Osteoblast (primary cell): ENCODE data around the gene EXOSC6. TPM values are rescaled to one million over a fixed set of nuclear protein-coding genes. Genes with fewer than 3 reads are reported as not detected.
"Not testable (repeated sequence)": the region's sequence is repeated elsewhere in the genome, so short reads cannot be mapped to it uniquely, and the experiment has no call there.

Experiments used
- DNase-seq: peaks from one replicate; pipeline ENCODE4 v3.0.0; 2011; ENCODE audit warnings: low spot score, mixed read lengths; ENCODE audit not compliant: insufficient read length; ENCODE audit errors: missing footprints
- H2AFZ ChIP-seq: 2 replicates; pipeline ENCODE4 v1.6.0; 2011; ENCODE audit warnings: mild to moderate bottlenecking, low read length
- H3K27ac ChIP-seq: 2 replicates; pipeline ENCODE4 v1.5.1; 2011; ENCODE audit warnings: mild to moderate bottlenecking, low read depth, low read length, moderate library complexity
- H3K27me3 ChIP-seq: 2 replicates; pipeline ENCODE4 v1.6.0; 2012; ENCODE audit warnings: mild to moderate bottlenecking, control low read depth, inconsistent platforms, low read length, moderate library complexity; ENCODE audit not compliant: insufficient read depth
- H3K36me3 ChIP-seq: 2 replicates; pipeline ENCODE4 v1.5.1; 2011; ENCODE audit warnings: mild to moderate bottlenecking, low read length, control low read depth, moderate library complexity; ENCODE audit not compliant: insufficient read depth
- H3K4me1 ChIP-seq: 2 replicates; pipeline ENCODE4 v1.5.1; 2011; ENCODE audit warnings: mild to moderate bottlenecking, low read length, control low read depth, moderate library complexity; ENCODE audit not compliant: insufficient read depth
- H3K4me2 ChIP-seq: 2 replicates; pipeline ENCODE4 v1.6.0; 2011; ENCODE audit warnings: mild to moderate bottlenecking, low read length; ENCODE audit not compliant: insufficient read depth
- H3K4me3 ChIP-seq: fragments of 200-600 bp; sonication (generic); 3 replicates; pipeline ENCODE4 v1.5.1; 2012; ENCODE audit warnings: mild to moderate bottlenecking, low read length, inconsistent platforms; ENCODE audit not compliant: insufficient read depth
- H3K79me2 ChIP-seq: 2 replicates; pipeline ENCODE4 v1.6.0; 2012; ENCODE audit warnings: mild to moderate bottlenecking, low read length, control low read depth, inconsistent platforms; ENCODE audit not compliant: insufficient read depth
- H3K9me3 ChIP-seq: 2 replicates; pipeline ENCODE4 v1.5.1; 2011; ENCODE audit warnings: low read depth, low read length, control low read depth
- H4K20me1 ChIP-seq: 2 replicates; pipeline ENCODE4 v1.6.0; 2012; ENCODE audit warnings: mild to moderate bottlenecking, low read length, control low read depth; ENCODE audit not compliant: insufficient read depth
- CTCF ChIP-seq: IDR thresholded peaks from 2 replicates; pipeline ENCODE4 v1.5.1; 2011; ENCODE audit warnings: mild to moderate bottlenecking, low read depth, low read length, moderate library complexity; ENCODE audit errors: extremely low read depth
- total RNA-seq: library from RNA; depleted of rRNA; stranded (reverse); fragments of >200 nt; gene quantifications from 2 replicates; pipeline ENCODE4 v1.2.3, GENCODE V29; 2012

Gene EXOSC6
- total RNA-seq, 1 donor = 47.4 TPM

DNA sequence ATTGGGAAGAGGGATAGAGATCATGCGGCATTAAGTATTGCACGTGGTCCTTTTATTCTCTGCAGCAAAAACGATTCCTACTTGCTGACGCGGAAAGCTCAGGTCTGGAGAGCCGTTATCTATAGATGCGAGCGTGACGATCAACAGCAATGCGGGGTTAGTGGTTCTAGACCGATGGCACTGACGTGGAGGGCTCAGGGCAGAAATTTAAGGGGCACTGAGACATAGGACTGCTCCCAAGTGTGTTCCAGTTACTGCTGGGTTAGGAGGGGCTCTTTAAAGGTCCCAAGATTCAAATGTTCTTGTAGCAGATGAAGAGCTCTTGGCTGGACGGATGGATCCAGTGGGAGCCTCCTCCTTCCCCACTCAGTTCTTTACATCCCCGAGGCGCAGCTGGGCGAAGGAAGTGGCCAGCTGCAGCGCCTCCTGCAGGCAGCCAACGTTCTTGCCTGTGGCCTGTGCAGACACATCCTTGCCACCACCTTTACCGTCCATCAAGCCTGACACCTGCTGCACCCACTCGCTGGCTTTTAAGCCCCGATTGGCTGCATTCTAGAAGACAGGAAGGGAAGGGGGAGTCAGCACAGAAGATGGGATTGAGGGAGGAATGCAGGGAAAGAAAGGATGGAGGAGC, 732 bp upstream of the EXOSC6 start:
- DNase-seq = peak; percentile 73
- Histone ChIP-seq H3K27me3 (no peaks in the 10 kb centered on the region), H2AFZ (no peak overlapping the region), H3K36me3 (peaks cover 51% of the 10 kb centered on the region), H3K4me1 (peaks cover 5% of the 10 kb centered on the region), H4K20me1 (peaks cover 13% of the 10 kb centered on the region), H3K27ac (no peak overlapping the region), H3K4me2 (no peak overlapping the region), H3K4me3 (no peak overlapping the region), H3K79me2 (peaks cover 24% of the 10 kb centered on the region), H3K9me3 (no peaks in the 10 kb centered on the region)
- TF ChIP-seq CTCF = peak; percentile 42

GRCh38 chr16:70250748-70251628, 752 bp downstream of the EXOSC6 start:
- TF ChIP-seq CTCF = no peak
- peak overlapping the region; percentile 31 for H3K27ac ChIP-seq
- peak overlapping the region; percentile 92 for H3K4me2 ChIP-seq
- H3K4me3 ChIP-seq = peak overlapping the region; percentile 82
- no peaks in the 10 kb centered on the region for H3K27me3 ChIP-seq
- H3K4me1 ChIP-seq = peaks cover 5% of the 10 kb centered on the region
- H3K9me3 ChIP-seq = no peaks in the 10 kb centered on the region
- DNase-seq = peak; percentile 96
- H4K20me1 ChIP-seq = peaks cover 11% of the 10 kb centered on the region
- H2AFZ ChIP-seq = no peak overlapping the region
- peaks cover 39% of the 10 kb centered on the region for H3K36me3 ChIP-seq
- peaks cover 24% of the 10 kb centered on the region for H3K79me2 ChIP-seq

GRCh38 chr16:70249697-70250096, 2.0 kb downstream of the EXOSC6 start:
- H3K27me3 ChIP-seq, H3K4me3 ChIP-seq, DNase-seq, H3K27ac ChIP-seq, H2AFZ ChIP-seq, H3K4me1 ChIP-seq, H3K9me3 ChIP-seq: not testable (repeated sequence)
- Histone ChIP-seq H3K79me2 (peaks cover 20% of the 10 kb centered on the region), H3K36me3 (peaks cover 27% of the 10 kb centered on the region), H3K4me2 (peak overlapping the region; percentile 92), H4K20me1 (peaks cover 11% of the 10 kb centered on the region)

DNA sequence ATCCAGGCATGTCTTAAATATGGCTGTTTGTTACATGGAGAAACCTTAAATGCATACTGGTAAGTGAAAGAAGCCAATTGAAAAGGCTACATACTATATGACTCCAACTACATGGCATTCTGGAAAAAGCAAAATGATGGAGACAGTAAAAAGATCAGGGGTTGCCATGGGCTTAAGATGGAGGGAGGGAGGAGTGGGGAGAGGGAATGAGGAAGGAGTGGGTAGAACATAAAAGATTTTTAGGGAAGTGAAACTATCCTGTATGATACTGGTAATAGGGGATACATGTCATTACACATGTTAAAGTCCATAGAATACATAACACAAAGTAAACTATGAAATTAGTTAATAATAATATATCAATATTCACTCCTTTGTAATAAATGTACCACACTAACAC, 13.0 kb downstream of the EXOSC6 start:
- H3K27me3 ChIP-seq, H3K79me2 ChIP-seq, H2AFZ ChIP-seq, H3K36me3 ChIP-seq, H3K4me1 ChIP-seq, H4K20me1 ChIP-seq, H3K27ac ChIP-seq, H3K4me2 ChIP-seq, H3K9me3 ChIP-seq, H3K4me3 ChIP-seq, DNase-seq: not testable (repeated sequence)

DNA sequence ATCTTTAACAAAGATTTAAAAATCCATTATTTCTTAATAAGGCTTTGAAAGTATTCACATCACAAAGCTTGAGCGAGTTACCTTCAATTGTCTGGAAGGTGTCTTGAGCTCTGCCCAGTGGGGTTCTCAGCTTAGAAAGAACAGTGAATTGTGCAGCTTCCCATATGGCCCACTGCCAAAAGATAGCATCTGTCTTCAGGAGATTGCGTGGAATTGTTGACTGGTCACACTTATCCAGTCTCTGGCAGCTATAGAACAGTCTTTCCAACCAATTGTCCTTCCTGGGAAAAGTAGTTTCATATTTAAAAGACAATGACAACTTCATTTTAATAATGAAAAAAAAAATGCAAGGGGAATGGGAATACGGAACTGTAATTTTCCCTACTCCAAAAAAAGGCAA, 19.9 kb downstream of the EXOSC6 start:
- H3K79me2 ChIP-seq, H3K4me3 ChIP-seq, H3K4me2 ChIP-seq, H4K20me1 ChIP-seq, H3K4me1 ChIP-seq, DNase-seq, H2AFZ ChIP-seq, H3K27me3 ChIP-seq, H3K27ac ChIP-seq, H3K9me3 ChIP-seq, H3K36me3 ChIP-seq: not testable (repeated sequence)

- not testable (repeated sequence) for H2AFZ ChIP-seq, H3K4me1 ChIP-seq, H3K4me3 ChIP-seq, H3K27me3 ChIP-seq, H3K4me2 ChIP-seq, H3K36me3 ChIP-seq, H3K9me3 ChIP-seq, H3K79me2 ChIP-seq, DNase-seq, H3K27ac ChIP-seq, H4K20me1 ChIP-seq
Observed at GRCh38 chr16:70226024-70226423, 25.7 kb downstream of the EXOSC6 start.

- DNase-seq, H2AFZ ChIP-seq, H3K27ac ChIP-seq: not testable (repeated sequence)
Observed at GRCh38 chr16:70225430-70225829, 26.3 kb downstream of the EXOSC6 start.

More at GRCh38 chr16:70225430-70225829, 26.3 kb downstream of the EXOSC6 start:
- not testable (repeated sequence) for H3K4me1 ChIP-seq, H4K20me1 ChIP-seq, H3K4me3 ChIP-seq, H3K9me3 ChIP-seq, H3K4me2 ChIP-seq, H3K36me3 ChIP-seq, H3K27me3 ChIP-seq, H3K79me2 ChIP-seq
